Measurements from ENCODE around the gene SHOC2. TPM values are rescaled to one million over a fixed set of nuclear protein-coding genes. Genes with fewer than 3 reads are reported as not detected.

SHOC2 gene
- total and polyA plus RNA-seq, 2 of the 13 experiments (the other 11 are each of a cell fraction or from before 2014, with no cell fraction given) = 8.6 to 25.5 TPM

- TF ChIP-seq ZBTB43 (CRISPR knock-in tag; conservative IDR thresholded peaks at IDR 0.05) (peak; percentile 52; the same call in 1 of the 2 replicates), ZNF574 (CRISPR knock-in tag; IDR thresholded peaks at IDR 0.05) (peak; percentile 97), CENPX (CRISPR knock-in tag; IDR thresholded peaks at IDR 0.05) (no peak), TP53 (CRISPR knock-in tag; conservative IDR thresholded peaks at IDR 0.05) (0 out of 2 replicates have a peak, but pooled peaks have one; percentile 34), ZBTB39 (CRISPR knock-in tag; IDR thresholded peaks at IDR 0.05) (no peak; the same call in 1 of the 2 replicates), ZNF331 (CRISPR knock-in tag; IDR thresholded peaks at IDR 0.05) (no peak; the same call in 1 of the 2 replicates), ZNF576 (CRISPR knock-in tag; IDR thresholded peaks at IDR 0.05) (no peak), STAT5B (CRISPR knock-in tag; IDR thresholded peaks at IDR 0.05) (no peak), HNF1A (IDR thresholded peaks at IDR 0.05; ENCODE audit: low read depth) (0 out of 2 replicates have a peak, but pooled peaks have one; percentile 9), HNF1A (CRISPR knock-in tag; IDR thresholded peaks at IDR 0.05; ENCODE audit: borderline replicate concordance) (no peak), MAX (IDR thresholded peaks at IDR 0.05) (peak; percentile 5), MNT (IDR thresholded peaks at IDR 0.05) (no peak), PTBP1 (IDR thresholded peaks at IDR 0.05; ENCODE audit: low read depth, low read length, poor library complexity, severe bottlenecking) (no peak), ZNF34 (CRISPR knock-in tag; IDR thresholded peaks at IDR 0.05; ENCODE audit: borderline replicate concordance) (no peak), ZNF605 (CRISPR knock-in tag; IDR thresholded peaks at IDR 0.05) (peak; percentile 81)
These were observed 608 bp upstream of the SHOC2 start, which contains the start of gene BBIP1 (continued) for GRCh38 chr10:110918643-110919348.
